ENCODE results near the gene PXDN. TPM values are rescaled to one million over a fixed set of nuclear protein-coding genes. Genes with fewer than 3 reads are reported as not detected.

Gene PXDN
- total RNA-seq, 6 experiments from 2014 or later = 283 to 403 (median 323) TPM

GRCh38 chr2:1582891-1583341 is 161.4 kb downstream of the PXDN start:
- Mint-ChIP-seq H3K4me3 (no peak overlapping the region), H3K36me3 (ENCODE audit: low read depth) (no peaks in the 10 kb centered on the region), H3K27me3 (ENCODE audit: insufficient read depth) (peaks cover 1% of the 10 kb centered on the region; the same call in 1 of the 2 replicates), H3K9me3 (no peaks in the 10 kb centered on the region), H3K4me1 (ENCODE audit: low read depth) (peaks cover 29% of the 10 kb centered on the region), H3K27ac (no peak overlapping the region)
- no peak for DNase-seq
- no peak for TF ChIP-seq CTCF (IDR thresholded peaks at IDR 0.05)

- no peaks in the 10 kb centered on the region for H3K9me3 Mint-ChIP-seq
- H3K4me3 Mint-ChIP-seq = no peak overlapping the region
- peaks cover 29% of the 10 kb centered on the region for H3K4me1 Mint-ChIP-seq (ENCODE audit: low read depth)
- no peaks in the 10 kb centered on the region for H3K36me3 Mint-ChIP-seq (ENCODE audit: low read depth)
- H3K27me3 Mint-ChIP-seq (ENCODE audit: insufficient read depth) = peaks cover 1% of the 10 kb centered on the region; the same call in 1 of the 2 replicates
- no peak for TF ChIP-seq CTCF (IDR thresholded peaks at IDR 0.05)
- H3K27ac Mint-ChIP-seq = no peak overlapping the region
- DNase-seq = no peak
Measured at GRCh38 chr2:1581965-1582625, 162.2 kb downstream of the PXDN start.

Data from HFFc6 (cell line).